ENCODE data around the gene RAB17.

RAB17 gene

GRCh38 chr2:237590272-237591140, at the start of gene RAB17:
Gene RAB17, minus strand, starts transcription at chr2:237590734. Its CDS starts 4,580 bp downstream, at chr2:237586154.
- Histone ChIP-seq H3K27ac (peak within 1 kb of the TSS in 10 of 21 experiments; percentile 3 to 57 (median 40)), H3K4me3 (peak within 1 kb of the TSS in 1 of 7 experiments; percentile 5)

GRCh38 chr2:237639836-237640220, 49.3 kb upstream of the RAB17 start:
- no peak overlapping the region for H3K27ac ChIP-seq
- no peak overlapping the region for H3K4me3 ChIP-seq

GRCh38 chr2:237639052-237639835, 48.7 kb upstream of the RAB17 start:
- no peak overlapping the region for H3K27ac ChIP-seq

GRCh38 chr2:237638176-237638575, 47.6 kb upstream of the RAB17 start:
- Histone ChIP-seq H3K4me3 (no peak overlapping the region), H3K27ac (no peak overlapping the region)

More at GRCh38 chr2:237639052-237639835, 48.7 kb upstream of the RAB17 start:
- H3K4me3 ChIP-seq: no peak overlapping the region

GRCh38 chr2:237637429-237638135, 47.0 kb upstream of the RAB17 start:
- no peak overlapping the region for H3K4me3 ChIP-seq

GRCh38 chr2:237636578-237636977, 46.0 kb upstream of the RAB17 start:
- no peak overlapping the region for H3K4me3 ChIP-seq
- no peak overlapping the region for H3K27ac ChIP-seq

More at GRCh38 chr2:237637429-237638135, 47.0 kb upstream of the RAB17 start:
- H3K27ac ChIP-seq: no peak overlapping the region

GRCh38 chr2:237633061-237633561, 42.6 kb upstream of the RAB17 start:
- H3K27ac ChIP-seq: peak overlapping the region in 1 of 21 experiments; percentile 33

GRCh38 chr2:237631801-237632585, 41.5 kb upstream of the RAB17 start:
- H3K27ac ChIP-seq: no peak overlapping the region

More at GRCh38 chr2:237633061-237633561, 42.6 kb upstream of the RAB17 start:
- no peak overlapping the region for H3K4me3 ChIP-seq

GRCh38 chr2:237631007-237631785, 40.7 kb upstream of the RAB17 start:
- no peak overlapping the region for H3K4me3 ChIP-seq
- H3K27ac ChIP-seq: no peak overlapping the region

More at GRCh38 chr2:237631801-237632585, 41.5 kb upstream of the RAB17 start:
- H3K4me3 ChIP-seq: no peak overlapping the region

- Histone ChIP-seq H3K27ac (no peak overlapping the region), H3K4me3 (no peak overlapping the region)
These were observed 39.9 kb upstream of the RAB17 start for GRCh38 chr2:237630216-237631000.

- no peak overlapping the region for H3K27ac ChIP-seq
- no peak overlapping the region for H3K4me3 ChIP-seq
These were observed 39.2 kb upstream of the RAB17 start for GRCh38 chr2:237629739-237630138.

- no peak overlapping the region for H3K27ac ChIP-seq
- no peak overlapping the region for H3K4me3 ChIP-seq
These were observed 38.6 kb upstream of the RAB17 start for GRCh38 chr2:237629188-237629534.

GRCh38 chr2:237628247-237629187, 38.0 kb upstream of the RAB17 start:
- H3K27ac ChIP-seq: peak overlapping the region in 6 of 21 experiments; percentile 44 to 88 (median 78)
- H3K4me3 ChIP-seq: peak overlapping the region; percentile 40 to 77 (median 59)

GRCh38 chr2:237627441-237628246, 37.1 kb upstream of the RAB17 start, which contains the start of gene LRRFIP1:
Gene LRRFIP1, plus strand, starts transcription at chr2:237627587. Its CDS starts 58 bp downstream, at chr2:237627645.
- H3K4me3 ChIP-seq: peak within 1 kb of the TSS; percentile 40 to 77 (median 59)
- H3K27ac ChIP-seq: peak within 1 kb of the TSS in 15 of 21 experiments; percentile 17 to 88 (median 74)

- Histone ChIP-seq H3K27ac (peak overlapping the region in 14 of 21 experiments; percentile 21 to 88 (median 74)), H3K4me3 (peak overlapping the region; percentile 40 to 77 (median 59))
These were observed 36.4 kb upstream of the RAB17 start for GRCh38 chr2:237626813-237627440.

All from skin epidermis (tissue), 12 donors.